Dendritic cell treated with granulocyte-macrophage colony-stimulating factor and Interleukin-4, amounts not matched to agents 40 ng/mL and 50 ng/mL, for 4 days (primary cell): ENCODE data around the gene TSPAN33.
"Not testable (repeated sequence)": the region's sequence is repeated elsewhere in the genome, so short reads cannot be mapped to it uniquely, and the experiment has no call there.

Experiments used
- H3K27ac Mint-ChIP-seq: one replicate; pipeline ENCODE4 v1.8.0; 2022; ENCODE audit warnings: mild to moderate bottlenecking, mixed read lengths
- H3K27me3 Mint-ChIP-seq: one replicate; pipeline ENCODE4 v1.8.0; 2022; ENCODE audit warnings: mild to moderate bottlenecking, mixed read lengths
- H3K36me3 Mint-ChIP-seq: one replicate; pipeline ENCODE4 v1.8.0; 2022; ENCODE audit warnings: low read depth, mixed read lengths
- H3K4me1 Mint-ChIP-seq: one replicate; pipeline ENCODE4 v1.8.0; 2022; ENCODE audit warnings: low read depth, mixed read lengths
- H3K4me3 Mint-ChIP-seq: one replicate; pipeline ENCODE4 v1.8.0; 2022; ENCODE audit warnings: mild to moderate bottlenecking, moderate library complexity, mixed read lengths
- H3K9me3 Mint-ChIP-seq: one replicate; pipeline ENCODE4 v1.8.0; 2022; ENCODE audit warnings: mixed read lengths
- intact Hi-C: fragments of 100-400 bp; cut with micrococcal nuclease; formaldehyde crosslinking; loops from one replicate; pipeline ENCODE4 v1.15.0; 2022

The TSPAN33 gene

GRCh38 chr7:129169686-129170440, 25.4 kb downstream of the TSPAN33 start:
- Mint-ChIP-seq H3K4me1 (peaks cover 29% of the 10 kb centered on the region), H3K27ac (peak overlapping the region; percentile 70), H3K4me3 (peak overlapping the region; percentile 73), H3K9me3 (no peaks in the 10 kb centered on the region), H3K36me3 (peaks cover 46% of the 10 kb centered on the region), H3K27me3 (peaks cover 5% of the 10 kb centered on the region)
- intact Hi-C loops: no loop called here

- peak overlapping the region; percentile 70 for H3K27ac Mint-ChIP-seq
These were observed 26.0 kb downstream of the TSPAN33 start for GRCh38 chr7:129170441-129171021.

GRCh38 chr7:129173861-129174260, 29.4 kb downstream of the TSPAN33 start:
- intact Hi-C loops, H3K9me3 Mint-ChIP-seq, H3K27me3 Mint-ChIP-seq, H3K27ac Mint-ChIP-seq, H3K4me3 Mint-ChIP-seq, H3K36me3 Mint-ChIP-seq: not testable (repeated sequence)
- peaks cover 20% of the 10 kb centered on the region for H3K4me1 Mint-ChIP-seq

More at GRCh38 chr7:129170441-129171021, 26.0 kb downstream of the TSPAN33 start:
- Mint-ChIP-seq H3K27me3 (peaks cover 5% of the 10 kb centered on the region), H3K36me3 (peaks cover 39% of the 10 kb centered on the region), H3K9me3 (no peaks in the 10 kb centered on the region), H3K4me3 (no peak overlapping the region), H3K4me1 (peaks cover 30% of the 10 kb centered on the region)
- intact Hi-C loops: no loop called here

- H3K27me3 Mint-ChIP-seq: peaks cover 7% of the 10 kb centered on the region
These were observed 32.6 kb downstream of the TSPAN33 start for GRCh38 chr7:129176916-129177710.

GRCh38 chr7:129184981-129185670, 40.6 kb downstream of the TSPAN33 start:
- H3K27ac Mint-ChIP-seq: no peak overlapping the region
- no peaks in the 10 kb centered on the region for H3K36me3 Mint-ChIP-seq
- H3K4me1 Mint-ChIP-seq: peaks cover 34% of the 10 kb centered on the region
- intact Hi-C loops: no loop called here
- H3K9me3 Mint-ChIP-seq: no peaks in the 10 kb centered on the region
- peaks cover 38% of the 10 kb centered on the region for H3K27me3 Mint-ChIP-seq
- no peak overlapping the region for H3K4me3 Mint-ChIP-seq

More at GRCh38 chr7:129176916-129177710, 32.6 kb downstream of the TSPAN33 start:
- Mint-ChIP-seq H3K9me3 (no peaks in the 10 kb centered on the region), H3K4me3 (no peak overlapping the region), H3K36me3 (no peaks in the 10 kb centered on the region), H3K27ac (no peak overlapping the region), H3K4me1 (peaks cover 7% of the 10 kb centered on the region)
- intact Hi-C loops: no loop called here

- H3K9me3 Mint-ChIP-seq: no peaks in the 10 kb centered on the region
These were observed 42.3 kb downstream of the TSPAN33 start for GRCh38 chr7:129186749-129187260.

GRCh38 chr7:129187681-129188371, 43.3 kb downstream of the TSPAN33 start:
- peak overlapping the region; percentile 73 for H3K27ac Mint-ChIP-seq
- no peaks in the 10 kb centered on the region for H3K9me3 Mint-ChIP-seq
- intact Hi-C loops: no loop called here
- H3K4me1 Mint-ChIP-seq: peaks cover 30% of the 10 kb centered on the region
- peak overlapping the region; percentile 85 for H3K4me3 Mint-ChIP-seq
- H3K27me3 Mint-ChIP-seq: peaks cover 58% of the 10 kb centered on the region
- H3K36me3 Mint-ChIP-seq: no peaks in the 10 kb centered on the region

More at GRCh38 chr7:129186749-129187260, 42.3 kb downstream of the TSPAN33 start:
- H3K36me3 Mint-ChIP-seq: no peaks in the 10 kb centered on the region
- H3K4me3 Mint-ChIP-seq: no peak overlapping the region
- peaks cover 34% of the 10 kb centered on the region for H3K4me1 Mint-ChIP-seq
- H3K27me3 Mint-ChIP-seq: peaks cover 52% of the 10 kb centered on the region
- intact Hi-C loops: no loop called here
- no peak overlapping the region for H3K27ac Mint-ChIP-seq

- Mint-ChIP-seq H3K4me1 (peaks cover 30% of the 10 kb centered on the region), H3K9me3 (no peaks in the 10 kb centered on the region), H3K36me3 (no peaks in the 10 kb centered on the region), H3K27ac (peak within 1 kb of the TSS; percentile 73), H3K4me3 (peak within 1 kb of the TSS; percentile 85), H3K27me3 (peaks cover 58% of the 10 kb centered on the region)
- intact Hi-C loops: no loop called here
These were observed 43.9 kb downstream of the TSPAN33 start, which contains the start of gene SMO for GRCh38 chr7:129188372-129188891. Gene SMO (plus strand): TSS chr7:129188633. CDS start chr7:129189152, 519 bp downstream.

- Mint-ChIP-seq H3K27ac (peak overlapping the region; percentile 73), H3K9me3 (no peaks in the 10 kb centered on the region), H3K4me1 (peaks cover 30% of the 10 kb centered on the region), H3K36me3 (no peaks in the 10 kb centered on the region), H3K27me3 (peaks cover 58% of the 10 kb centered on the region), H3K4me3 (peak overlapping the region; percentile 85)
- intact Hi-C loops: no loop called here
These were observed 44.6 kb downstream of the TSPAN33 start for GRCh38 chr7:129188892-129189660.

- H3K27me3 Mint-ChIP-seq: peaks cover 58% of the 10 kb centered on the region
- peaks cover 30% of the 10 kb centered on the region for H3K4me1 Mint-ChIP-seq
- H3K36me3 Mint-ChIP-seq: no peaks in the 10 kb centered on the region
- peak overlapping the region; percentile 49 for H3K27ac Mint-ChIP-seq
- H3K9me3 Mint-ChIP-seq: no peaks in the 10 kb centered on the region
- H3K4me3 Mint-ChIP-seq: peak overlapping the region; percentile 72
- intact Hi-C loops: no loop called here
These were observed 45.3 kb downstream of the TSPAN33 start for GRCh38 chr7:129189661-129190310.

GRCh38 chr7:129191272-129191671, 46.8 kb downstream of the TSPAN33 start:
- H3K9me3 Mint-ChIP-seq: no peaks in the 10 kb centered on the region
- peaks cover 22% of the 10 kb centered on the region for H3K4me1 Mint-ChIP-seq
- H3K27ac Mint-ChIP-seq: no peak overlapping the region
- H3K27me3 Mint-ChIP-seq: peaks cover 57% of the 10 kb centered on the region
- intact Hi-C loops: no loop called here
- no peak overlapping the region for H3K4me3 Mint-ChIP-seq
- no peaks in the 10 kb centered on the region for H3K36me3 Mint-ChIP-seq

GRCh38 chr7:129193892-129194291, 49.4 kb downstream of the TSPAN33 start:
- H3K4me1 Mint-ChIP-seq: peaks cover 21% of the 10 kb centered on the region
- H3K9me3 Mint-ChIP-seq: no peaks in the 10 kb centered on the region
- no peaks in the 10 kb centered on the region for H3K36me3 Mint-ChIP-seq
- intact Hi-C loops: no loop called here
- H3K27me3 Mint-ChIP-seq: peaks cover 32% of the 10 kb centered on the region
- H3K27ac Mint-ChIP-seq: no peak overlapping the region
- H3K4me3 Mint-ChIP-seq: no peak overlapping the region
